ENCODE data around the gene VWA5B2.

VWA5B2 gene

GRCh38 chr3:184211718-184212117 lies 17.7 kb upstream of the VWA5B2 start:
- in situ Hi-C loops (cut with MboI; ENCODE audit: low pct_unique_long_range_greater_than_20kb, low sequenced_read_pairs, unreplicated experiment) = no loop called here
- TF ChIP-seq, protein P1, sequence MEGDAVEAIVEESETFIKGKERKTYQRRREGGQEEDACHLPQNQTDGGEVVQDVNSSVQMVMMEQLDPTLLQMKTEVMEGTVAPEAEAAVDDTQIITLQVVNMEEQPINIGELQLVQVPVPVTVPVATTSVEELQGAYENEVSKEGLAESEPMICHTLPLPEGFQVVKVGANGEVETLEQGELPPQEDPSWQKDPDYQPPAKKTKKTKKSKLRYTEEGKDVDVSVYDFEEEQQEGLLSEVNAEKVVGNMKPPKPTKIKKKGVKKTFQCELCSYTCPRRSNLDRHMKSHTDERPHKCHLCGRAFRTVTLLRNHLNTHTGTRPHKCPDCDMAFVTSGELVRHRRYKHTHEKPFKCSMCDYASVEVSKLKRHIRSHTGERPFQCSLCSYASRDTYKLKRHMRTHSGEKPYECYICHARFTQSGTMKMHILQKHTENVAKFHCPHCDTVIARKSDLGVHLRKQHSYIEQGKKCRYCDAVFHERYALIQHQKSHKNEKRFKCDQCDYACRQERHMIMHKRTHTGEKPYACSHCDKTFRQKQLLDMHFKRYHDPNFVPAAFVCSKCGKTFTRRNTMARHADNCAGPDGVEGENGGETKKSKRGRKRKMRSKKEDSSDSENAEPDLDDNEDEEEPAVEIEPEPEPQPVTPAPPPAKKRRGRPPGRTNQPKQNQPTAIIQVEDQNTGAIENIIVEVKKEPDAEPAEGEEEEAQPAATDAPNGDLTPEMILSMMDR (IDR thresholded peaks at IDR 0.05; ENCODE audit: extremely low read depth, insufficient read depth, missing control alignments) = no peak
- DNase-seq (ENCODE audit: low spot score) = no peak

- no peak for DNase-seq (ENCODE audit: low spot score)
- in situ Hi-C loops (cut with MboI; ENCODE audit: low pct_unique_long_range_greater_than_20kb, low sequenced_read_pairs, unreplicated experiment) = no loop called here
- TF ChIP-seq, protein P1 (IDR thresholded peaks at IDR 0.05; ENCODE audit: extremely low read depth, insufficient read depth, missing control alignments) = no peak
These were observed 10.6 kb upstream of the VWA5B2 start for GRCh38 chr3:184218814-184219213.

DNA sequence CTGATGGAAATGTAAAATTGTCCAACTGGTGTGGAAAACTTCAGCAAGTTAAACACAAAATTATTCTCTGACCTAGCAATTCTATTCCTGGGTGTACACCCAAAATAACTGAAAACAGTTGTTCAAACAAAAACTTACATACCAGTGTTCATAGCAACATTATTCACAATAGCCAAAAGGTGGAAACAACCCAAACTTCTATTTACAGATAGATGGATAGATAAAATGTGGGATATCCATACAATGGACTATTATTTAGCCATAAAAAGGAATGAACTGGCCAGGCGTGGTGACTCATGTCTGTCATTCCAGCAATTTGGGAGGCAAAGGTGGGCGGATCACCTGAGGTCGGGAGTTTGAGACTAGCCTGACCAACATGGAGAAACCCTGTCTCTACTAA lies 6.9 kb upstream of the VWA5B2 start:
- DNase-seq (ENCODE audit: low spot score) = no peak
- TF ChIP-seq, protein P1 (IDR thresholded peaks at IDR 0.05; ENCODE audit: extremely low read depth, insufficient read depth, missing control alignments) = no peak
- in situ Hi-C loops (cut with MboI; ENCODE audit: low pct_unique_long_range_greater_than_20kb, low sequenced_read_pairs, unreplicated experiment) = no loop called here

DNA sequence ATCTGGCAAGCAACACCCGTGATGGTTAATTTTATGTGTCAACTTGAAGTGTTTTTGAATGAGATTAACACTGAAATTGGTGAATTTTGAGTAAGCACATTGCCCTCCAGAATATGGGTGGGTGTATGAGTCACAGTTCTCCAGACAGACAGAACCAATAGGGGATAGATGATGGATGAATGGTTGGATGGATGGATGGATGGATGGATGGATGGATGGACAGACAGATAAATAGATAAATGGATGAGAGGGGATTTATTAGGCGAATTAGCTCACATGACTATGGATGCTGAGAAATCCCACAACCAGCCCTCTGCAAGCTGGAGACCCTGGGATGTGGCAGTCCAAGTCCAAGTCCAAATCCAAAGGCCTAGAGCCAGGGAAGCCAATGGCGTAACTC lies 5.4 kb upstream of the VWA5B2 start:
- TF ChIP-seq, protein P1 (IDR thresholded peaks at IDR 0.05; ENCODE audit: extremely low read depth, insufficient read depth, missing control alignments) = no peak
- in situ Hi-C loops (cut with MboI; ENCODE audit: low pct_unique_long_range_greater_than_20kb, low sequenced_read_pairs, unreplicated experiment) = no loop called here
- no peak for DNase-seq (ENCODE audit: low spot score)

GRCh38 chr3:184227481-184227935 lies 1.9 kb upstream of the VWA5B2 start:
- in situ Hi-C loops (cut with MboI; ENCODE audit: low pct_unique_long_range_greater_than_20kb, low sequenced_read_pairs, unreplicated experiment) = loop anchor here (25.0 kb wide), 1 partner anchor 340 kb away; the partner anchor contains the start of gene PARL
- DNase-seq (ENCODE audit: low spot score) = peak; percentile 85
- TF ChIP-seq, protein P1 (IDR thresholded peaks at IDR 0.05; ENCODE audit: extremely low read depth, insufficient read depth, missing control alignments) = peak; percentile 91

GRCh38 chr3:184228376-184229137 lies 828 bp upstream of the VWA5B2 start:
- DNase-seq (ENCODE audit: low spot score) = peak; percentile 31
- TF ChIP-seq, protein P1 (IDR thresholded peaks at IDR 0.05; ENCODE audit: extremely low read depth, insufficient read depth, missing control alignments) = no peak
- in situ Hi-C loops (cut with MboI; ENCODE audit: low pct_unique_long_range_greater_than_20kb, low sequenced_read_pairs, unreplicated experiment) = loop anchor here (25.0 kb wide), 1 partner anchor 341 kb away; the partner anchor contains the start of gene PARL
